Tibial nerve (tissue), 4 donors: ENCODE measurements around the gene SLC38A5. TPM values are rescaled to one million over a fixed set of nuclear protein-coding genes. Genes with fewer than 3 reads are reported as not detected.

ENCODE experiments used
- DNase-seq, 2 donors: peaks; one replicate each; pipeline ENCODE4 v3.0.0-alpha.2; 2019; ENCODE audit warnings: low spot score in 2 of 2
- H3K27ac ChIP-seq, 4 donors: fragments of 200-600 bp; sonication (generic) in 3 of 4; one replicate each; pipeline ENCODE4 v1.5.1; 2017 to 2019; ENCODE audit warnings: mild to moderate bottlenecking in 1 of 4
- H3K27me3 ChIP-seq, 2 donors: fragments of 200-600 bp; sonication (generic) in 1 of 2; one replicate each; pipeline versions ENCODE4 v1.5.1 to v1.6.0; 2017 to 2019
- H3K36me3 ChIP-seq, 3 donors: fragments of 200-600 bp; sonication (generic); one replicate each; pipeline ENCODE4 v1.5.1; 2018 to 2019
- H3K4me1 ChIP-seq, 4 donors: fragments of 200-600 bp; sonication (generic) in 3 of 4; one replicate each; pipeline ENCODE4 v1.5.1; 2017 to 2019
- H3K4me3 ChIP-seq, 4 donors: fragments of 200-600 bp; sonication (generic) in 3 of 4; one replicate each; pipeline ENCODE4 v1.5.1; 2017 to 2019; ENCODE audit warnings: mild to moderate bottlenecking in 1 of 4, moderate library complexity in 1 of 4
- H3K9me3 ChIP-seq, 4 donors: fragments of 200-600 bp; sonication (generic) in 3 of 4; one replicate each; pipeline ENCODE4 v1.5.1; 2017 to 2019
- CTCF ChIP-seq, 5 experiments: fragments of 200-600 bp in 3 of 5; fragments of 450-650 bp in 2 of 5; sonication (generic) in 3 of 5; IDR thresholded peaks; one replicate each; pipeline ENCODE4 v1.5.1; 2016 to 2019; ENCODE audit warnings: antibody characterized with exemption in 5 of 5, mild to moderate bottlenecking in 3 of 5, moderate library complexity in 2 of 5
- EP300 ChIP-seq, 2 donors: sonication (generic); formaldehyde crosslinking; IDR thresholded peaks; one replicate each; pipeline ENCODE4 v1.6.1; 2017; ENCODE audit warnings: antibody characterized with exemption in 2 of 2, mild to moderate bottlenecking in 1 of 2
- POLR2A ChIP-seq, 2 donors: fragments of 450-650 bp; IDR thresholded peaks; one replicate each; pipeline ENCODE4 v1.6.1; 2017; ENCODE audit warnings: antibody characterized with exemption in 2 of 2, mild to moderate bottlenecking in 2 of 2, moderate library complexity in 2 of 2
- WGBS, 2 donors: methylation state at CpG; one replicate each; pipeline ENCODE4 v1.1.5; 2018; 5-methylcytosine and 5-hydroxymethylcytosine counted together
- total RNA-seq, 4 donors: library from RNA; depleted of rRNA; stranded (reverse); fragments of >200 nt; gene quantifications; one replicate each; pipeline ENCODE4 v1.1.0, GENCODE V29; 2016

Gene SLC38A5
- total RNA-seq, 4 donors from 2014 or later: 2.4 to 21.9 (median 4.5) TPM

- H3K9me3 ChIP-seq: no peaks in the 10 kb centered on the region
- WGBS, 2 donors: 89 to 94% methylated on average over 3 to 10 of the region's 10 CpGs
- peaks cover 0 to 16% (median 0%) of the 10 kb centered on the region in 4 donors for H3K4me1 ChIP-seq
- DNase-seq: no peak
- no peak overlapping the region for H3K4me3 ChIP-seq
- H3K27me3 ChIP-seq: peaks cover 0 to 7% of the 10 kb centered on the region in 2 donors
- no peaks in the 10 kb centered on the region for H3K36me3 ChIP-seq
- no peak overlapping the region for H3K27ac ChIP-seq
- no peak for TF ChIP-seq POLR2A (IDR thresholded peaks at IDR 0.05)
Measured at GRCh38 chrX:48466696-48467095, 3.4 kb downstream of the SLC38A5 start.

- WGBS, 2 donors: 63 to 73% methylated on average over 5 to 10 of the region's 10 CpGs
Measured at GRCh38 chrX:48465336-48465933, 4.6 kb downstream of the SLC38A5 start.

GRCh38 chrX:48461830-48462229 is 8.2 kb downstream of the SLC38A5 start:
- DNase-seq: no peak
- Histone ChIP-seq H3K27me3 (peaks cover 0 to 7% of the 10 kb centered on the region in 2 donors), H3K4me1 (no peaks in the 10 kb centered on the region), H3K36me3 (no peaks in the 10 kb centered on the region), H3K4me3 (no peak overlapping the region), H3K9me3 (no peaks in the 10 kb centered on the region), H3K27ac (no peak overlapping the region)
- 86 to 89% methylated on average over 5 to 6 of the region's 6 CpGs for WGBS, 2 donors
- TF ChIP-seq EP300 (IDR thresholded peaks at IDR 0.05) (no peak), POLR2A (IDR thresholded peaks at IDR 0.05) (no peak), CTCF (IDR thresholded peaks at IDR 0.05) (no peak)

More at GRCh38 chrX:48465336-48465933, 4.6 kb downstream of the SLC38A5 start:
- Histone ChIP-seq H3K4me3 (no peak overlapping the region), H3K36me3 (no peaks in the 10 kb centered on the region), H3K27ac (no peak overlapping the region), H3K9me3 (no peaks in the 10 kb centered on the region), H3K4me1 (peaks cover 0 to 16% (median 0%) of the 10 kb centered on the region in 4 donors), H3K27me3 (peaks cover 0 to 7% of the 10 kb centered on the region in 2 donors)
- no peak for TF ChIP-seq POLR2A (IDR thresholded peaks at IDR 0.05)
- TF ChIP-seq CTCF (IDR thresholded peaks at IDR 0.05): no peak
- TF ChIP-seq EP300 (IDR thresholded peaks at IDR 0.05): no peak
- no peak for DNase-seq

DNA sequence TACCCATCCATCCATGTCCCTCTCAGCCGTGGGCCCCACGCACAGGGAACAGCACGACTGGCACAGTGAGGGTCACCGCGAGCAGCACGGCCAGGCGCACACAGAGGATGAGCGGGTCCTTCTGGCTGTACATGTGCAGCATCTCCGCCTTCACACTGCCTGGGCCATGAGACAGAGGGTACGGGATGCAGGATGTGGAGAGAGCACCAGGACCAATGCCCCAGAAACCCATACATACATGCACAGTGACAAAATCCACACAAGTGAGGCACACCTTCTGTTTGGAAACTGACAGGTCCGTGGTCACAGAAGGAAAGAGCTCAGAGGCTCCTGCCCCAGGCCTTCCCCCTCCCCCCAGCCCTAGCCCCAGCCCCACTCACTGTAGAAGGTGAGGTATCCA is 9.5 kb downstream of the SLC38A5 start:
- no peaks in the 10 kb centered on the region for H3K4me1 ChIP-seq
- WGBS, 2 donors: 89 to 93% methylated on average over 8 to 11 of the region's 11 CpGs
- no peak for DNase-seq

GRCh38 chrX:48460031-48460430 is 10.0 kb downstream of the SLC38A5 start:
- TF ChIP-seq EP300 (IDR thresholded peaks at IDR 0.05): no peak
- TF ChIP-seq CTCF (IDR thresholded peaks at IDR 0.05): no peak
- TF ChIP-seq POLR2A (IDR thresholded peaks at IDR 0.05): no peak
- Histone ChIP-seq H3K27ac (no peak overlapping the region), H3K9me3 (no peaks in the 10 kb centered on the region), H3K4me3 (no peak overlapping the region), H3K36me3 (no peaks in the 10 kb centered on the region), H3K27me3 (peaks cover 0 to 7% of the 10 kb centered on the region in 2 donors), H3K4me1 (no peaks in the 10 kb centered on the region)
- WGBS, 2 donors: 88 to 89% methylated on average over 3 of the region's 3 CpGs
- no peak for DNase-seq

More for the DNA sequence above, 9.5 kb downstream of the SLC38A5 start:
- H3K27me3 ChIP-seq: peaks cover 0 to 7% of the 10 kb centered on the region in 2 donors
- no peak overlapping the region for H3K4me3 ChIP-seq
- TF ChIP-seq EP300 (IDR thresholded peaks at IDR 0.05) (no peak), POLR2A (IDR thresholded peaks at IDR 0.05) (no peak), CTCF (IDR thresholded peaks at IDR 0.05) (no peak)
- H3K36me3 ChIP-seq: no peaks in the 10 kb centered on the region
- H3K27ac ChIP-seq: no peak overlapping the region
- no peaks in the 10 kb centered on the region for H3K9me3 ChIP-seq
